Measurements from ENCODE around the gene SYNGR2.

The SYNGR2 gene

GRCh38 chr17:78144147-78144719 lies 24.1 kb upstream of the SYNGR2 start:
- peak; percentile 1 for DNase-seq

- no peak for DNase-seq
Observed at GRCh38 chr17:78144736-78145641, 23.4 kb upstream of the SYNGR2 start.

- DNase-seq: no peak
Observed at GRCh38 chr17:78146471-78146869, 21.9 kb upstream of the SYNGR2 start.

- DNase-seq: no peak
Observed at GRCh38 chr17:78146881-78147280, 21.5 kb upstream of the SYNGR2 start.

- no peak for DNase-seq
Observed at GRCh38 chr17:78147315-78147998, 20.9 kb upstream of the SYNGR2 start.

GRCh38 chr17:78148286-78149016 lies 19.9 kb upstream of the SYNGR2 start:
- no peak for DNase-seq

- DNase-seq: no peak
Observed at GRCh38 chr17:78151514-78152008, 16.8 kb upstream of the SYNGR2 start.

GRCh38 chr17:78154903-78155811 lies 13.2 kb upstream of the SYNGR2 start:
- no peak for DNase-seq

- no peak for DNase-seq
Observed at GRCh38 chr17:78159575-78160158, 8.7 kb upstream of the SYNGR2 start.

GRCh38 chr17:78163881-78164747 lies 4.3 kb upstream of the SYNGR2 start:
- DNase-seq: no peak

- DNase-seq: no peak
Observed at GRCh38 chr17:78164748-78165607, 3.4 kb upstream of the SYNGR2 start.

GRCh38 chr17:78166416-78166815 lies 2.0 kb upstream of the SYNGR2 start:
- DNase-seq: peak; percentile 2

- DNase-seq: no peak
Observed at GRCh38 chr17:78168903-78169793, 767 bp downstream of the SYNGR2 start.

- no peak for DNase-seq
Observed at GRCh38 chr17:78170692-78171590, 2.6 kb downstream of the SYNGR2 start.

GRCh38 chr17:78171591-78172248 lies 3.3 kb downstream of the SYNGR2 start:
- peak; percentile 32 for DNase-seq

- DNase-seq: no peak
Observed at GRCh38 chr17:78172249-78173051, 4.1 kb downstream of the SYNGR2 start.
